ENCODE results near the gene ATXN1.
"Not testable (repeated sequence)": the region's sequence is repeated elsewhere in the genome, so short reads cannot be mapped to it uniquely, and the experiment has no call there.

Gene ATXN1

DNA sequence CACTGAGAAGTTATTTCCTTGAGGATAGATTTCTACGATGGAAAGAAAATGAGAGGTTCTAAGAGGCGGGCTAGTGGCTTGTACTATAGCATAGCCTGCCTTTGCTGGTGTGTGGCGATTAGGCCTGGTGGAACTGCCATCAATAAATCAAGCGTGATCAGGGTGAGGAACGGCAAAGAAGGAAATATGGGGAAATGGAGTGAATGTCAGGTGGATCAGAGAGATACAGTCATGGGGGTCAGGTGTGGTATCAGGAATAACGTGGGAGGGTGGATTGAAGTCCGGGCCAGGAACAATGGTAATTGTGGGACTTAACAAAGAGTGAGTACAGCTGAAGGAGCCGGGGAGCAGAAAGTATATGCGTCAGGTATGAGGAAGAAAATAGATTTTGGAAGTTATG is 500.7 kb downstream of the ATXN1 start:
- H3K4me2 ChIP-seq (ENCODE audit: low read length); H3K18ac ChIP-seq (ENCODE audit: low read length); H3K79me1 ChIP-seq (ENCODE audit: low read length); H2BK5ac ChIP-seq (ENCODE audit: low read length); H3K23ac ChIP-seq (ENCODE audit: low read length); H2BK15ac ChIP-seq (replicated peaks; ENCODE audit: low read depth); H3K4ac ChIP-seq (ENCODE audit: low read depth, low read length); H3K4me1 ChIP-seq (ENCODE audit: control insufficient read depth, low read depth, low read length); H3K56ac ChIP-seq (ENCODE audit: low read length); H3K9ac ChIP-seq (ENCODE audit: low read length); H3K36me3 ChIP-seq (ENCODE audit: control insufficient read depth, insufficient read depth, low read length); H2AK5ac ChIP-seq (ENCODE audit: low read length); H3K27ac ChIP-seq (ENCODE audit: low read depth, low read length); H2BK120ac ChIP-seq (ENCODE audit: low read depth, low read length); H4K8ac ChIP-seq (ENCODE audit: low read depth, low read length); H3K27me3 ChIP-seq (ENCODE audit: insufficient read depth, low read length, poor library complexity); H3K4me3 ChIP-seq (ENCODE audit: low read length); H3K79me2 ChIP-seq (ENCODE audit: control insufficient read depth, insufficient read depth, low read length); H4K5ac ChIP-seq (ENCODE audit: low read length); DNase-seq: not testable (repeated sequence)
- no CpG with 5 or more reads among the region's 9 CpGs for WGBS (ENCODE audit: extremely low coverage, insufficient coverage, low lambda C conversion rate)

DNA sequence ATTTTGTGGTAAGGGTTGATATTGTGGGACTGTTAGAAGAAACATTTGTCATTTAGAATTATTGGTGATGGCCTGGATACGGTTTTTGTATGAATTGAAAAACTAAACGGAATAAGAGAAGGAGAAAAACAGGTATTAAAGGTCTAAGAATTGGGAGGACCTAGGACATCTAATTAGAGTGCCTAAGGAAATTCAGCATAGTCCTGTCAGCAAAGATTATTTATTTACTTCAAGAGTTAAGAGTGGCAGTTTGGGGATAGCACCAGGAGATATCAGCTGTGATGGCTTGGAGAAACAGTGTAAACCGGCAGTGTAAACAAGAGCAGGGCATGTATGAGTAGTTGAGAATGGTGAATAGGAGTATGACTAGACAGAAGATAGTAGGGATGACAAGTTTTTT is 501.7 kb downstream of the ATXN1 start:
- not testable (repeated sequence) for H2BK15ac ChIP-seq (replicated peaks; ENCODE audit: low read depth)
- no CpG with 5 or more reads among the region's 3 CpGs for WGBS (ENCODE audit: extremely low coverage, insufficient coverage, low lambda C conversion rate)

DNA sequence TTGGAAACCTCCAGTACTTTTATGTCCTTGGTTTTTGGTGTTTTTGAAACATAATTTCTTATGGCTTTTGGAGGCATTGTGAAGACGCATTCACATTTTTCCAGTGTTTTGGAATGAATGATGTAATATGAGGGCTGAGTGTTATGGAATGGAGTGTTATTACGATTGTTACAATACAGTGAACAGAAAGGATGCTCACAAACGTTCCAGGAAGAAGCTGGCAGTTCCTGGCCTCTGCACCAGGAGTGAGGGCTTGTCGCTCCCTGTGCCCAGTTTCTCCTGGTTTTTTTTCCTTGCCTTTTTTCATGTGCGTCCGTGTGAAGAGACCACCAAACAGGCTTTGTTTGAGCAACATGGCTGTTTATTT is 502.6 kb downstream of the ATXN1 start:
- 100% methylated on average over 2 of the region's 6 CpGs for WGBS (ENCODE audit: extremely low coverage, insufficient coverage, low lambda C conversion rate)
- no peak overlapping the region for H4K5ac ChIP-seq (ENCODE audit: low read length)
- no peak overlapping the region for H4K8ac ChIP-seq (ENCODE audit: low read depth, low read length)
- H2BK5ac ChIP-seq (ENCODE audit: low read length) = peak overlapping the region; percentile 56
- DNase-seq = peak; percentile 42
- H2BK15ac ChIP-seq (replicated peaks; ENCODE audit: low read depth) = no peak overlapping the region
- H3K56ac ChIP-seq (ENCODE audit: low read length) = peak overlapping the region; percentile 86
- H3K4me1 ChIP-seq (ENCODE audit: control insufficient read depth, low read depth, low read length) = peaks cover 4% of the 10 kb centered on the region
- no peaks in the 10 kb centered on the region for H3K79me2 ChIP-seq (ENCODE audit: control insufficient read depth, insufficient read depth, low read length)
- H2BK120ac ChIP-seq (ENCODE audit: low read depth, low read length) = peak overlapping the region; percentile 82
- H3K18ac ChIP-seq (ENCODE audit: low read length) = peak overlapping the region; percentile 66
- H3K4me3 ChIP-seq (ENCODE audit: low read length) = no peak overlapping the region
- no peak overlapping the region for H3K4me2 ChIP-seq (ENCODE audit: low read length)
- H3K36me3 ChIP-seq (ENCODE audit: control insufficient read depth, insufficient read depth, low read length) = no peaks in the 10 kb centered on the region
- H3K27ac ChIP-seq (ENCODE audit: low read depth, low read length) = peak overlapping the region; percentile 79
- H3K23ac ChIP-seq (ENCODE audit: low read length) = no peak overlapping the region
- H3K79me1 ChIP-seq (ENCODE audit: low read length) = no peaks in the 10 kb centered on the region
- peak overlapping the region; percentile 40 for H2AK5ac ChIP-seq (ENCODE audit: low read length)
- no peaks in the 10 kb centered on the region for H3K27me3 ChIP-seq (ENCODE audit: insufficient read depth, low read length, poor library complexity)
- no peak overlapping the region for H3K4ac ChIP-seq (ENCODE audit: low read depth, low read length)
- peak overlapping the region; percentile 31 for H3K9ac ChIP-seq (ENCODE audit: low read length)

More for the DNA sequence above, 501.7 kb downstream of the ATXN1 start:
- H3K4me1 ChIP-seq (ENCODE audit: control insufficient read depth, low read depth, low read length); H3K27me3 ChIP-seq (ENCODE audit: insufficient read depth, low read length, poor library complexity); H4K5ac ChIP-seq (ENCODE audit: low read length); H2AK5ac ChIP-seq (ENCODE audit: low read length); DNase-seq; H2BK120ac ChIP-seq (ENCODE audit: low read depth, low read length); H3K36me3 ChIP-seq (ENCODE audit: control insufficient read depth, insufficient read depth, low read length); H3K9ac ChIP-seq (ENCODE audit: low read length); H3K79me2 ChIP-seq (ENCODE audit: control insufficient read depth, insufficient read depth, low read length); H3K4me3 ChIP-seq (ENCODE audit: low read length); H3K4ac ChIP-seq (ENCODE audit: low read depth, low read length); H3K4me2 ChIP-seq (ENCODE audit: low read length); H4K8ac ChIP-seq (ENCODE audit: low read depth, low read length); H2BK5ac ChIP-seq (ENCODE audit: low read length); H3K18ac ChIP-seq (ENCODE audit: low read length); H3K23ac ChIP-seq (ENCODE audit: low read length); H3K79me1 ChIP-seq (ENCODE audit: low read length): not testable (repeated sequence)
- peak overlapping the region; percentile 50 for H3K56ac ChIP-seq (ENCODE audit: low read length)
- H3K27ac ChIP-seq (ENCODE audit: low read depth, low read length) = peak overlapping the region; percentile 70

DNA sequence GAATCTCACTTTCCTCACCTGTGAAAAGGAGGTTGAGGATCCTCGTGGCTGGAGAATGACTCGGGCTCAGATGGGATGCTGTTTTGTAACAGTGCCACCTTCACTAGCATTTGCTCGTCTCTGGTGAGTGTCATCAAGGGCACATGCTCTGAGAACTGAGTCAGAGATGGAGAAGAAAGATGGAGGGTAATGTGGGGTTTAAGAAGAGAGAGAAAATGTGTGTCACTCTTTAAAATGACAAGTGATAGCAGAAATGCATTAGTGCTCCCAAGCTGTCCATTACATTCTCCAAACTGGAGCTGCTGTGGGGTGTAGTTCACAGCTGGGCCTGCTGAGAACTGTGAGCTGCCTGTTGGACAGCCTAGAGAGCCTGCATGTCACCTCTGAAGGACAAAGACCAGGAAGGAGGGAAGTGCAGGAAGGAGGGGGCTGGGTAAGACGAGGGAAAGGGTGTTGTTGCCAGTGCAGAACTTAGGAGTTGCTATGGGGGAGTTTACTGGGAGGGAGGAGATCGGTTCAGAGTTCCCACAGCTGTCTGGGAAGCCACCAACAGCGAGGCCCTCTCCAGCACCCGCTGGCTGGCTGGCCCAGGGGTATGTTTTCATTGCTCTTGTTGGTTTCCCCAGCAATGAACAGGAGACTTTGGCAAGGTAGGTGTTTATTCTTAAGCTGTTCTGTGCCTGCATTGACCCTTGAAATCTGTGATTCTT is 503.1 kb downstream of the ATXN1 start:
- DNase-seq = peak; percentile 88
- Histone ChIP-seq H3K27me3 (ENCODE audit: insufficient read depth, low read length, poor library complexity) (no peaks in the 10 kb centered on the region), H3K4me2 (ENCODE audit: low read length) (no peak overlapping the region), H3K27ac (ENCODE audit: low read depth, low read length) (peak overlapping the region; percentile 79), H4K5ac (ENCODE audit: low read length) (no peak overlapping the region), H2BK15ac (replicated peaks; ENCODE audit: low read depth) (no peak overlapping the region), H2AK5ac (ENCODE audit: low read length) (no peak overlapping the region), H3K9ac (ENCODE audit: low read length) (peak overlapping the region; percentile 31), H3K4me3 (ENCODE audit: low read length) (no peak overlapping the region), H3K23ac (ENCODE audit: low read length) (no peak overlapping the region), H3K56ac (ENCODE audit: low read length) (peak overlapping the region; percentile 86), H3K18ac (ENCODE audit: low read length) (peak overlapping the region; percentile 66), H4K8ac (ENCODE audit: low read depth, low read length) (no peak overlapping the region), H2BK5ac (ENCODE audit: low read length) (peak overlapping the region; percentile 56), H3K79me2 (ENCODE audit: control insufficient read depth, insufficient read depth, low read length) (no peaks in the 10 kb centered on the region), H3K79me1 (ENCODE audit: low read length) (no peaks in the 10 kb centered on the region), H3K36me3 (ENCODE audit: control insufficient read depth, insufficient read depth, low read length) (no peaks in the 10 kb centered on the region), H2BK120ac (ENCODE audit: low read depth, low read length) (peak overlapping the region; percentile 82), H3K4ac (ENCODE audit: low read depth, low read length) (no peak overlapping the region), H3K4me1 (ENCODE audit: control insufficient read depth, low read depth, low read length) (peaks cover 4% of the 10 kb centered on the region)
- no CpG with 5 or more reads among the region's 7 CpGs for WGBS (ENCODE audit: extremely low coverage, insufficient coverage, low lambda C conversion rate)

DNA sequence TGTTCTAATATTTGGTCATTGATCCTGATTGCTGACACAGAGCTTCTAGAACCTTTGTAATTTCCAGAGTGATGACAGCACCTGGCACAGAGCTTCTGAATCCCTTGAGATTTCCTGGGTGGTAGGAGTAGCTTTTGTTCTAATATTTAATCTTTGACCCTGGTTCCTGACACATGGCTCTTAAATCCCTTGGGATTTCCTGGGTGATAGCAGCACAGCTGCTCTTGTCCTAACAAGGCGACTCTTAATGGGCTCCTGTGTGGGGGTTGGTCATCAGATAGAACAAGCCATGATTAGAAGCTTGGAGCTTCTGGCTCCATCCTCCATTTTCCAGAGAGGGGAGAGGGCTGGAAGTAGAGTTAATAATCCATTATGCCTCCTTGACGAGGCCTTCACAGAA is 504.5 kb downstream of the ATXN1 start:
- peak overlapping the region; percentile 14 for H4K8ac ChIP-seq (ENCODE audit: low read depth, low read length)
- H2AK5ac ChIP-seq (ENCODE audit: low read length) = peak overlapping the region; percentile 31
- WGBS (ENCODE audit: extremely low coverage, insufficient coverage, low lambda C conversion rate) = no CpG with 5 or more reads among the region's 2 CpGs
- H2BK5ac ChIP-seq (ENCODE audit: low read length) = no peak overlapping the region
- H3K4me1 ChIP-seq (ENCODE audit: control insufficient read depth, low read depth, low read length) = peaks cover 6% of the 10 kb centered on the region
- no peaks in the 10 kb centered on the region for H3K79me2 ChIP-seq (ENCODE audit: control insufficient read depth, insufficient read depth, low read length)
- peak overlapping the region; percentile 8 for H2BK120ac ChIP-seq (ENCODE audit: low read depth, low read length)
- peak overlapping the region; percentile 8 for H2BK15ac ChIP-seq (replicated peaks; ENCODE audit: low read depth)
- H3K4ac ChIP-seq (ENCODE audit: low read depth, low read length) = peak overlapping the region; percentile 36
- no peaks in the 10 kb centered on the region for H3K27me3 ChIP-seq (ENCODE audit: insufficient read depth, low read length, poor library complexity)
- DNase-seq = no peak
- no peak overlapping the region for H3K27ac ChIP-seq (ENCODE audit: low read depth, low read length)
- H3K36me3 ChIP-seq (ENCODE audit: control insufficient read depth, insufficient read depth, low read length) = no peaks in the 10 kb centered on the region
- no peak overlapping the region for H3K4me3 ChIP-seq (ENCODE audit: low read length)
- peak overlapping the region; percentile 83 for H3K18ac ChIP-seq (ENCODE audit: low read length)
- H4K5ac ChIP-seq (ENCODE audit: low read length) = no peak overlapping the region
- no peak overlapping the region for H3K9ac ChIP-seq (ENCODE audit: low read length)
- H3K79me1 ChIP-seq (ENCODE audit: low read length) = no peaks in the 10 kb centered on the region
- H3K4me2 ChIP-seq (ENCODE audit: low read length) = no peak overlapping the region
- no peak overlapping the region for H3K23ac ChIP-seq (ENCODE audit: low read length)
- no peak overlapping the region for H3K56ac ChIP-seq (ENCODE audit: low read length)

DNA sequence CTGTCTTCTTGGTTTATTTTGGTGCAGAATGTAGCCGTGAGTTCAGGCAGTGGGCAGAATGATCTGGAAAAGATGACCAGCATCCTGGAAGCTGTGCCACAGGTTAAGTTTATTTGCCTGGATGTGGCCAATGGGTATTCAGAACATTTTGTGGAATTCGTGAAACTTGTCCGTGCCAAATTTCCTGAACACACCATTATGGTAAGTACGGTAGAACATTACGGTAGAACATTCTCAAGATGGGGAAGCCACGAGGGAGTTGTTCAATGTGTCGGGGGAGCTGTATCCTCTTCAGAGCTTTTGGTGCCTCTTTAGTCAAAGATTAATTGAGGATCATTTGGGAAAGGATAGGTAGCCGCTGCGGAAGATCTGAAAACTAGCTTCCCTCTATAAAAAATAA is 506.7 kb downstream of the ATXN1 start:
- no peak overlapping the region for H3K4me3 ChIP-seq (ENCODE audit: low read length)
- DNase-seq = no peak
- H3K4me2 ChIP-seq (ENCODE audit: low read length) = no peak overlapping the region
- no CpG with 5 or more reads among the region's 9 CpGs for WGBS (ENCODE audit: extremely low coverage, insufficient coverage, low lambda C conversion rate)
- no peaks in the 10 kb centered on the region for H3K79me2 ChIP-seq (ENCODE audit: control insufficient read depth, insufficient read depth, low read length)
- H3K18ac ChIP-seq (ENCODE audit: low read length) = no peak overlapping the region
- no peak overlapping the region for H3K23ac ChIP-seq (ENCODE audit: low read length)
- peaks cover 6% of the 10 kb centered on the region for H3K4me1 ChIP-seq (ENCODE audit: control insufficient read depth, low read depth, low read length)
- no peak overlapping the region for H2BK15ac ChIP-seq (replicated peaks; ENCODE audit: low read depth)
- H3K27me3 ChIP-seq (ENCODE audit: insufficient read depth, low read length, poor library complexity) = no peaks in the 10 kb centered on the region
- no peak overlapping the region for H3K56ac ChIP-seq (ENCODE audit: low read length)
- H3K4ac ChIP-seq (ENCODE audit: low read depth, low read length) = no peak overlapping the region
- H2AK5ac ChIP-seq (ENCODE audit: low read length) = no peak overlapping the region
- no peak overlapping the region for H3K27ac ChIP-seq (ENCODE audit: low read depth, low read length)
- H2BK5ac ChIP-seq (ENCODE audit: low read length) = no peak overlapping the region
- H3K9ac ChIP-seq (ENCODE audit: low read length) = no peak overlapping the region
- H2BK120ac ChIP-seq (ENCODE audit: low read depth, low read length) = no peak overlapping the region
- no peak overlapping the region for H4K5ac ChIP-seq (ENCODE audit: low read length)
- no peaks in the 10 kb centered on the region for H3K79me1 ChIP-seq (ENCODE audit: low read length)
- no peak overlapping the region for H4K8ac ChIP-seq (ENCODE audit: low read depth, low read length)
- no peaks in the 10 kb centered on the region for H3K36me3 ChIP-seq (ENCODE audit: control insufficient read depth, insufficient read depth, low read length)
